ENCODE measurements around the gene POPDC2.
"Not testable (repeated sequence)": the region's sequence is repeated elsewhere in the genome, so short reads cannot be mapped to it uniquely, and the experiment has no call there.

POPDC2 gene

GRCh38 chr3:119613201-119613600, 47.2 kb downstream of the POPDC2 start:
- no peak for DNase-seq (ENCODE audit: low read depth)

GRCh38 chr3:119611664-119612063, 48.7 kb downstream of the POPDC2 start:
- DNase-seq (ENCODE audit: low read depth), result no peak

GRCh38 chr3:119609301-119609700, 51.1 kb downstream of the POPDC2 start:
- DNase-seq (ENCODE audit: low read depth), result no peak

- no peak for DNase-seq (ENCODE audit: low read depth)
These were observed 51.9 kb downstream of the POPDC2 start for GRCh38 chr3:119608405-119609000.

- DNase-seq (ENCODE audit: low read depth), result no peak
These were observed 55.5 kb downstream of the POPDC2 start for GRCh38 chr3:119604878-119605277.

- no peak for DNase-seq (ENCODE audit: low read depth)
These were observed 57.7 kb downstream of the POPDC2 start for GRCh38 chr3:119602676-119603075.

- no peak for DNase-seq (ENCODE audit: low read depth)
These were observed 59.2 kb downstream of the POPDC2 start for GRCh38 chr3:119601154-119601553.

- no peak for DNase-seq (ENCODE audit: low read depth)
These were observed 59.7 kb downstream of the POPDC2 start for GRCh38 chr3:119600732-119601131.

GRCh38 chr3:119599558-119600174, 60.7 kb downstream of the POPDC2 start:
- DNase-seq (ENCODE audit: low read depth), result no peak

- no peak for DNase-seq (ENCODE audit: low read depth)
These were observed 61.8 kb downstream of the POPDC2 start for GRCh38 chr3:119598410-119599098.

- no peak for DNase-seq (ENCODE audit: low read depth)
These were observed 62.7 kb downstream of the POPDC2 start, which contains the start of gene PLA1A for GRCh38 chr3:119597548-119598288. PLA1A (plus strand) TSS chr3:119597885; CDS start chr3:119597914, 29 bp downstream.

- DNase-seq (ENCODE audit: low read depth), result no peak
These were observed 64.0 kb downstream of the POPDC2 start for GRCh38 chr3:119596398-119596797.

- DNase-seq (ENCODE audit: low read depth), result no peak
These were observed 64.6 kb downstream of the POPDC2 start for GRCh38 chr3:119595639-119596334.

GRCh38 chr3:119594929-119595328, 65.5 kb downstream of the POPDC2 start:
- DNase-seq (ENCODE audit: low read depth), result not testable (repeated sequence)

GRCh38 chr3:119594066-119594465, 66.3 kb downstream of the POPDC2 start:
- no peak for DNase-seq (ENCODE audit: low read depth)

GRCh38 chr3:119592861-119593260, 67.5 kb downstream of the POPDC2 start:
- DNase-seq (ENCODE audit: low read depth), result no peak
